HUDEP-2 (cell line): ENCODE data around the gene RALGDS.

ENCODE experiments used
- DNase-seq, 76 experiments: peaks; one replicate each; lab custom pipeline; 2025; ENCODE audit not compliant: unreplicated experiment in 76 of 76; lab: John Stamatoyannopoulos, UW

The RALGDS gene

GRCh38 chr9:133120501-133121197 lies 391 bp downstream of the RALGDS start:
- no peak for DNase-seq

- DNase-seq, result no peak
These were observed 1.1 kb downstream of the RALGDS start for GRCh38 chr9:133119846-133120500.

- DNase-seq, result no peak
These were observed 1.8 kb downstream of the RALGDS start for GRCh38 chr9:133119103-133119845.

GRCh38 chr9:133118568-133118967 lies 2.5 kb downstream of the RALGDS start:
- no peak for DNase-seq

- DNase-seq, result no peak
These were observed 2.9 kb downstream of the RALGDS start for GRCh38 chr9:133118179-133118520.

- peak in 3 of 76 experiments; percentile 5 to 24 (median 9) for DNase-seq
These were observed 3.5 kb downstream of the RALGDS start for GRCh38 chr9:133117271-133118178.

GRCh38 chr9:133116346-133117231 lies 4.5 kb downstream of the RALGDS start:
- no peak for DNase-seq

GRCh38 chr9:133115604-133116345 lies 5.3 kb downstream of the RALGDS start:
- no peak for DNase-seq

- peak in 1 of 76 experiments; percentile 43 for DNase-seq
These were observed 6.0 kb downstream of the RALGDS start for GRCh38 chr9:133114886-133115603.

GRCh38 chr9:133113949-133114885 lies 6.8 kb downstream of the RALGDS start:
- peak in 32 of 76 experiments; percentile 9 to 60 (median 36) for DNase-seq

- DNase-seq, result no peak
These were observed 7.7 kb downstream of the RALGDS start for GRCh38 chr9:133113163-133113948.

- DNase-seq, result no peak
These were observed 8.4 kb downstream of the RALGDS start for GRCh38 chr9:133112663-133113026.

GRCh38 chr9:133111808-133112662 lies 9.0 kb downstream of the RALGDS start:
- no peak for DNase-seq

- no peak for DNase-seq
These were observed 10.9 kb downstream of the RALGDS start for GRCh38 chr9:133109931-133110650.
